GM19023 (cell line): ENCODE measurements around the gene MORC2.

Source experiments
- ATAC-seq: cut with Tn5 transposase; IDR thresholded peaks from one replicate; pipeline ENCODE4 v1.9.1; 2021; ENCODE audit warnings: mild to moderate bottlenecking, moderate library complexity; ENCODE audit not compliant: unreplicated experiment

Gene MORC2

DNA sequence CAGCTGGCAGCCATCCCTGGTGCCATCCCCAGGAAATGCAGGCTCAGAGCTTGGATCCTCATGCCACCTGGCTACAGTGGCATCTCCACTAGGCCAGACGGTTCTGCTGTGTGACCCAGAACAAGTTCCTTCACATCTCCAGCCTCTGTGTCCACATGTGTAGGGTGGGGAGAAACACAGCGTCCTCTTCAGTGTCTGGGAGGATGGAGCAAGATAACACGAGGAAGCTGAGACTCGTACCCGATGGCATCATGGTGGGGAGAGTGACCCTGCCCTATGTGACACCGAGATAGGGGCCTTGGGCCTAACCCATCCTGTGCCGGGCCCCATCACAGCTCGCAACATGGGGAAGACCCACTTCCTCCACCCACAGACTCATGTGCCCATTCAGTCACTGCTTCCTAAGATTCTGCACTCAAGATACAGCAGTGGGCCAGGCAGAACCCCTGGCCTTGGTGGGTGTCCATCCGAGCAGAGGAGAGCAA, 78.5 kb downstream of the MORC2 start:
- ATAC-seq, result no peak

DNA sequence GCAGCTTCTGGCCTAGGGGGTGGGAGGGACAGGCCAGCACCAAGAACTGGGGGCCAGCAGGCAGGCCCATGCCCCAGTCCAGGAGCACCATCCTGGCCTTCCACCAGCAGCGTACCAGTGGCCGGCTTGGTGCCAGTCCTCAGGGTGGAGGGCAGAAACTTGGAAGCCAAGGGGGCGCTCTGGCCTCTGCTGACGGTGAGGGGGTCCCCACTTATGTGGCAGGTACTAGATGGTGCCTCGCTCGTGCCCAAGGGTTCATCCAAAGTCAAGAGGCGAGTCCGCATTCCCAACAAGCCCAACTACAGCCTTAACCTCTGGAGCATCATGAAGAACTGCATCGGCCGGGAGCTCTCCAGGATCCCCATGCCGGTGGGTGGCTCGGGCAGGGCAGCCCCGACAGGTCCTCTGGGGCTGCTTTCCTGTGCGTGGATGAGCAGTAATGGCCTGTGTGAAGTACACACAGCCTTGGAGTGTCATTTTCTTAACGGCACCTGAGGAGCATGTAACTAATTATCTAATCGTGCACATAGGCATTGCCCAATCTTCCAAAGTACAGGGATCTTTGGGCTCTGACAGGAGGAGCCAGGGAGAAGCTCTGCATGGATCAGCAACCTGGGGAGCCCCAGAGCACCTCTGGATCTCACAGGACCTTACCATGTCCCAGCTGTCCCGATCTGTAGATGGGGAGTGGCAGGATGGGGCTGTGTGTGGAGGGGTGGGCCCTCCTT, 79.1 kb downstream of the MORC2 start:
- ATAC-seq, result no peak

DNA sequence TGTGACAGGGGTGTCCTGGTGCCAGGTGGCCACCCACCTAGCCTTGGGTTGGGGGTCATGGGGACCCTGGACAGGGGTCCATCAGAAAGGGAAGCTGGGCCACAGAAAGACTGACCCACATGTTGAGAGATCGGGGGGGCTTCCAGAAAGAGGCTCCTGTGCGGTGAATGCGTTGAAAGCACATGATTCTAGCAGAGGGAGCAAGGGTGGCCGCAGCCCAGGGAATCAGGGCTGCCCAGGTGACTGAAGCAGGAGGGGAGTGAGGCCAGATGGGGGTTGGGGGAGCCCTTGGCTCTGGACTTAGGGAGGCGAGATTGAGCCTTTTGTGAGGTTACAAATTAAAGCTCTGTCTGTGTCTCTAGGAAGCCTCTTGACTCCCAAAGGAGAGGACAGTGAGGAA, 80.7 kb downstream of the MORC2 start:
- ATAC-seq, result no peak

DNA sequence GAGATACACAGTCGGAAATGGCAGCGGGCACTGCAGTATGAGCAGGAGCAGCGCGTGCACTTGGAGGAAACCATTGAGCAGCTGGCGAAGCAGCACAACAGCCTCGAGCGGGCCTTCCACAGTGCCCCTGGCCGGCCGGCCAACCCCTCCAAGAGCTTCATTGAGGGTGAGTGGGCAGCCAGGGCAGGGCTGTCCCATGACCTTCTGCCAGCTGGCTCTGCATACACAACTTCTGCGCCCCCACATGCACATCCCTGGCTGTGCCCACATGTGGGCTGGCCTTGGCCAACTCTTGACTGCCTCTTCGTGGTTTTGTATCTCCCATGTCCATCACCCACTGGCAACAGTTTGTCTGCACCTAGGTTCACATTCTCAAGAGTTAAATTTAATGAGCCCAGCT, 81.1 kb downstream of the MORC2 start:
- ATAC-seq, result no peak

DNA sequence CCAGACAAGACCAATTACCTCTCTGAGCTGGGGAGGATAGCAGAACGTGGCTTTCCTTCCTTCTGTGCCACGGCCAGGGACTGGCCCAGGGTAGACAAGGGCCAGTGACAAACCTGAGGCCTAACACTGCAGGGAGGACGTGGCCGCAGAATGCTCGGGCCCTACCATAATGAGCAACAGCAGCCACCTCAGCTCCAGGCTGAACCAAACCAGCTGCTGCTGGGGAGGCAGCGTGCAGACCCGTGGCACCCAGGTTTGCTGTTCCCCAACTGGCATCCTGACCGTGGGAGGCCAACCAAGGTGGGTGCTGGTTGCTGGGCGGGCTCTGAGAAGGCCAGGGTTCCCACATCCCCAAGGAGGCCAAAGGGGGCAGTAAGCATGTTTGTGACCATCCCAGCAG, 83.0 kb downstream of the MORC2 start:
- ATAC-seq, result no peak

DNA sequence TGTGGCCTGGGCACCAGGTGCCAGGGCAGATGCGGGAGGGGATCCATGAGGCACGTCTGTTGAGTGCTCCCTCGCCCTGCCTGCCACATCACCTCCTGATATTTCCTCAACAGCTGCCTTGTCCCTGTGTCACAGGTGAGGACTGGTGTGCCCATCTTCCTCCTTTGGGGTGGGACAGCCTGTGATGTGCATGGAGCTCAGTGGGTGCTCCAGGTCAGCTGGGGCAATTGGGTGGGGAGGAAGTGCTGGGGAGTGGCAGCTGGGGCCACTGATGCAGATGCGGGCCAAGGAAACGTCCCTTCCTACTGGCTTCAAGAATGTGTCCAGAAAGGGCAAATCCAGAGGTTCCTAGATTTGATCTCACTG, 83.6 kb downstream of the MORC2 start:
- ATAC-seq, result no peak

DNA sequence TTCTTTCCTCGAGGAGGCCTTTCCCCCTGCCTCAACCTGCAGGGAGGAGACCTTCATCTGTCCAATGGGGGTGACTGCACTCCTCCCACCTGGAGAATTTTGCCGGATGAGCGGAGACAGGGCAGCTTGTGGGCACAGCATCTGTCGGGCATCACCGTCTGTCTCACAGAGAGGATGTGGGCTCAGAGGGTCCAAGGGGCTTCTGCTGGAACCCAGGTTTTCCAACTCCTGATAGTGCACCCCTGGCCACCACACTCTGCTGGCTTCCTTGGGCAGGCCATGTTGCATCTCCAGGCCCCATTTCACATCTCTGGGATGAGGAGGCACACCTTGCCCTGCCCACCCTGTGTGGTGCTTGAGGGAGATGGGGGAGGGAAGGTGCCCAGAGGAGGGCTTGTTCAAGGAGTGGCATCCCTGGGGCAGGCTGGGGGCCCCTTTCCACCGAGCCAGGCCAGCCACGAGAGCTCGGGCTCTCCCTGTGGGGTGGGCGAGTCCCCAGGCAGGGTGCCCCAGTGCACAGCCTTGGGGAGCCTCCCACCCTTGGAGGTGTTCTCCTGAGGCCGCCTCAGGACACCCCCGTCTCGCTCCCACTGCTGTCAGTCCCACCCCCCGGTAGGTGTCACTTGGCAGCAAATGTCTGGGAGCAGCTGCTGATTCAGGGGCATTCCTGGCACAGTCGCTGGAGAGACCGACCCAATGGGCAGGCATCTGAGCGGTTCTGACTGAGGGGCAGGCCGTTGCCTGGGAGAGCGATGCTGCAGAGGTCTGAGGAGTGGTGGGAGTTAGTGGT, 84.2 kb downstream of the MORC2 start:
- no peak for ATAC-seq

DNA sequence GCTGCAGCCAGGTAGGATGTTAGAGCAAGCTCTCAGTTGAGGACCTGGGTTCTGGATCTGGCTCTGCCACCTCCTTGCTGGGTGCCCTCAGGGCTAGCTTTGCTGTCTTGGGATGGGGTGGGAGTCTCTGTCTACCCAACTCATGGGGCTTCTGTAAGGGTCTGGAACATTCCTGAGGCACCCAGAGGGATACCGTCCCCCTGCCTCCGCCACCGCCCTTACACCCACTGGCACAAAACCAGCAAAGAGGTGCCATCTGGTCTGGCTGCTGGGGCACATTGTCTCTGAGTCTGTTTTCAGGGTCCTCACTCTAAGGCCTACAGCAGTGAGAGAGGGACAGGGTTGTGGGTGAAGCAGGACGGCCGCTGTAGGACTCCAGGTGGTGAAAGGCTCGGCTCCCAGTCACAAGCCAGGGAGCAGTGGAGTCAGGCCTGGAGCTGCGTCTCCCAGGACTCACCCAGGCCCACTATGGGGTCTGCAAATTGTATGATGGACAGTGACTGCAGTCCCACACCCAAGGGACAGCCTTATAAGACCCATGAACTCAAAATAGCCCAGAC, 84.9 kb downstream of the MORC2 start:
- ATAC-seq, result no peak

DNA sequence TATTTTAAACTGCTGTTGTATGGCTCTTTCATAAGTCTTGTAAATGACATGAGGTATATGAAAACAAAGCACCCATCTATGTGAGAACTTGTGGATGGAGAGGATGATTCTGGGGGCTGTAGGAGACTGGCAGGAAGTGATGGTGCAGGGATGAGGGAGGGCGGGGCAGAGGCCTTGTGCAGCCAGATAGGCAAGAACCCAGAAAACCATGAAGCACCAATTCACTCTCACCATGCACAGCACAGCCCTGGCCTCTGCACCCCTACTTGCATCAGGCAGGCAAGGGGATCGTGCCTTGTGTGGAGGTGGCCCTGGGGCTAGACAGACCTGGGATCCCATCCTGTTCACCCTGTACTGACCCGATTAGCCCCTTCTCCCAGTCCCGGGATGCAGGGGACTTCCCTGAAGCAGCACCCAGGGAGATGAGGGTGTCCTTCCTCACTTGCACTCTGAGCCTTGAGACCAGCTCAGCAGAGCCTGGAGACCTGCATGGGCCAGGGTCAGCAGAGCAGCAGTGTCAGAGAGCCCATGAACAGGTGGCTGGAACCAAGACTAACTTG, 85.5 kb downstream of the MORC2 start:
- ATAC-seq, result no peak

DNA sequence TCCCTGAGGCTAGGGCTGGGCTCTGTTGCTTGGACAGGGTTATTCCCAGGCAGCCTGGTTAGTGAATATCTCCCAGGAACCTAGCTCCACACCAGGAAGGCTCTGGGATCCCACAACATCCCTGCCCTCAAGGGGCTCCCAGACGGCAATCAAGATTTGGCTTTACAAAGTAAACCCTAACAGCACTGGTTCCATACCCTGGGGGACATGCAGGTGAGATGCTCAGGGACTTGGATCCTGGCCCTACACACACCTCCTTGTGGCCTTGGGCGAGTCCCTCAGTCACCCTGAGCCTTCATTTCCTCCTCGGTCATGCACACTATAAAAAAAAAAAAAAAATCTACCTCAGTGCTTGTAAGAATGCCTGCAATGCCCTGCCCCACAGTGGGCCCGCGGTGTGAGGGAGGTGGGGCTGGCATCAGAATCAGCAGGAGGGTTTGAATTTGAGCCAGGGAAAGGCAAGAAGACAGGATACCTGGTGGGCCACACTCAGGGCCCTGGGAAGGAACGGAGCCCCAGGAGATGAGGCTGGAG, 86.3 kb downstream of the MORC2 start:
- ATAC-seq, result no peak

DNA sequence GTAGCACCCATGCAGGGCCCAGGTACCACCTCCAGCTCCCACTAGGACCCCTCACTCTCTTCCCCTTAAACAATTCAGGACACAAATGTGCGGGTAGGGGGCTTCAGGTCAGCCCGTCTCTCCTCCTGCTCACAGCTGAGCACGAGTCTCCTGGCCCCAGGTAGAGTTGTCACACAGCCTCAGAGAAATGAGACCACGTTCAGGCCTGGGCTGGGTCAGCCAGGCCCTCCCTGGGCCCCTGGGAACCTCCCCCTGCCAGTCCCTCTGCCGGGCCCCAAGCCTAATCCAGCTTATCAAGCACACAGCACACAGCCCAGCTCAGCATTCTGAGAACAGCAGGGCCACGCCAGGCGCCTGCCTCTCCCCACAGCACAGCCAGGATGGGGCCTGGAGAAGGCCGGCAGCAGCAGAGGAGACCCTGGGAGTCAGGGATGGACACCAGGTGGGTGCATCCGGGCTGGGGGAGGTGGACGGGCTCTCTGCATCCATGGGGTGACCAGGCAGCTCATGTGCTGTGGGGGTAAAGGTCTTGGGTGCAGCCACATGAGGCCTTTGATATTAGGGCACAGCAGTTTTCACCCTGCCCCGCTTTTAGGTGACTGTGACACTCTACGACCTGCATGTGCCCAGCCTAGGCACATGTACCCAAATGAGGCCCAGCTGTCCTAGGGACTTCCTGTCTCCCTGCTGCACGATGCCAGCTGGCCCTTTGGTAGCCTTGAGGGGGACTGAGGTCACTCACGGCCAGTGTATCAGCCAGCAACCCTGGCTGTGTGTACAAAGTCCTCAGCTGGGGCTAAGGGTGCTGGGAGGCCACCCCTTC, 87.0 kb downstream of the MORC2 start:
- ATAC-seq, result no peak

DNA sequence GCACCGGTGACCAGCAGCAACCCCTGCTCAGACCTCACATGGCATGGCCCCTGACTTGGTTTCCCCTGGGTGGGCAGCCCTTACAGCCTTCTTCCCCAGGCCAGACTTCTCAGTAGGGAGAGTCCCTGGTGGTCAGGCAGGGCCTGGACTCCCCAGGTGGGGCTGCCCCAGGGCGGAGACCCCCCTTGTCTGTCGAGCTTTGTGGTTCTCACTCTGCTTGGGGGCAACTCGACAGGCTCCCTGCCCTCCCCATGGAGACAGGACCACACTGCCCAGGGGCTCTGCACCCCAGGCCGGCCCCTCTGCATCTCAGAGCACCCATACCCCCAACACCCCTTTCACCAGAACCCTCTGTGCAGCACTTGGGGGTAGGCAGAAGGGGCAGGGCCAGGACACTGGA, 87.7 kb downstream of the MORC2 start:
- no peak for ATAC-seq

DNA sequence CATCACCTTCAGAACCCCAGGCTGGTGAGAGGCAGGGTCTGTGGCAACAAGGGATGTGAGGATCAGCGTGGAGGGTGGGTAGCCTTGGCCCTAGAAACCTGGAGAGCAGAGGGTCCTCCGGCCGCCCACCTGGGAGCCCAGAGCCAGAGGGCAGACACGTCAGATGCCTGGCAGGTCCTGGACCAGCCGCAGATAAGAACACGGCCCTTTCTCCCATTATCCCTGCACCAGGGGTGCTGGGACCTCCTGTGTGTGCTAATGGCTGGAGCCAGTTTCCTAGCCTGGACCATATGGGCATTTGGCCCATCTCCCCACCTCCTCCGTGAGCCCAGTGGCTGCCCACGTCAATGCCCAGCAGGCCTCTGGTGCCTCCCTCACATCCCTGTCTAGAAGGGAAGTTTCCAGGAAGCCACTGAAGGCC, 88.4 kb downstream of the MORC2 start:
- no peak for ATAC-seq

DNA sequence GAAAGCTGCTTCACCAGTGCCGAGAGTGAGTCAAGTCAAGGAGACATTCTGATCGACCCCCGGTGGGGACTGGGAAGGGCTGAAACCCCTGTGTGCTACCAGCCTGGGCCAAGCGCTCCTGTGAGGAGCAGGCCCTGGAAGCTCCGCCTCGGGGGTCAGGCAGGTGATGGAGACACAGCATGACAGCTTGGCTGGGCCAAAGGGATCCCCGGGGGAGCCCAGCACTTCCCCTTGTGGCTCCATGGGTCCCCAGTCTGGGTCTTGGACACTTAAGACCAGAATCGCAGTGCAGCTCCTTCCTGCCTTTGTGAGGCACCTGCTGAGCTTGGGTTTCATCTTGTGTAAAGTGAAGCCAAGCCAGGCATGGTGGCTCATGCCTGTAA, 89.2 kb downstream of the MORC2 start:
- ATAC-seq, result no peak

DNA sequence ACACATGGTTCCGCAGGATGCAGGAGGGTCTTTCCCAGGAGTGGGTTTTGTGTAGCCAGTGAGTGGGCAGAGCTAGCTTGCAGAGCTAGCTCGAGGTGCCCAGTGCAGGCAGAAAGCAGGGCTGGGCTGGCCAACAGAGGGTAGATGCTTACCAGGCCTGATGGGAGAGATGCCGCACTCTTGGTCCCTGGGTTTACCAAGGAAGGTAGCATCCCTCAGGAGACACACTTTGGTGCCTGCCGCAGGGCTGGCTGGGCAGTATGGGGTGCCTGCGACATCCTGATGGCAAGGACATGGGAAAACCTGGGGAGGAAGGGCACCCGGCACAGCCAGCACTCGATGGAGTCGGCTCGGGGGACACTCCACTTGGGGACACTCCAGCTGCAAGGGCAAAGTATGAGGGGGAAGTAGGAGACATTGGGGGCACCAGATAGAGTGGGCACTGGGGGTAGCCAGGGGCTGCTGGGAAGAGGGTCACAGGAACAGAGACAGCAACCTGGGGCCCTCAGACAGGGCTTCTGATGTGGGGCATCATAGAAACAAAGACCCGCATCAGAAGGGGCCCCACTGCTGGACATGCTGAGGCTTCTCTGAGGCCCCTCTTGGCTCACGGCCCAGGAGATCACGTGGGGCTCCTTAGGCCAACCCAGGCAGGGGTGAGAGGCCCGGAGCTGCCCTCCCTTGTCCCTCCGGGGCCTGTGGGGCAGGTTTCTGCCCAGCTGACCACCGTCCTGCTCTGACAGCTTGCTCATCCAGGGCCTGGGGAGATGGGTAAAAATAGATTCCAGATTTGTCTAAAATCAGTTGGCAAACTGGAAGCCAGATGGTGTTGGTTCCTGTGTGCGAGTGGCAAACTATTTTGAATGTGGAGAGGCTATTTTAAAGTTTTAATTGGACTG, 89.8 kb downstream of the MORC2 start:
- no peak for ATAC-seq

DNA sequence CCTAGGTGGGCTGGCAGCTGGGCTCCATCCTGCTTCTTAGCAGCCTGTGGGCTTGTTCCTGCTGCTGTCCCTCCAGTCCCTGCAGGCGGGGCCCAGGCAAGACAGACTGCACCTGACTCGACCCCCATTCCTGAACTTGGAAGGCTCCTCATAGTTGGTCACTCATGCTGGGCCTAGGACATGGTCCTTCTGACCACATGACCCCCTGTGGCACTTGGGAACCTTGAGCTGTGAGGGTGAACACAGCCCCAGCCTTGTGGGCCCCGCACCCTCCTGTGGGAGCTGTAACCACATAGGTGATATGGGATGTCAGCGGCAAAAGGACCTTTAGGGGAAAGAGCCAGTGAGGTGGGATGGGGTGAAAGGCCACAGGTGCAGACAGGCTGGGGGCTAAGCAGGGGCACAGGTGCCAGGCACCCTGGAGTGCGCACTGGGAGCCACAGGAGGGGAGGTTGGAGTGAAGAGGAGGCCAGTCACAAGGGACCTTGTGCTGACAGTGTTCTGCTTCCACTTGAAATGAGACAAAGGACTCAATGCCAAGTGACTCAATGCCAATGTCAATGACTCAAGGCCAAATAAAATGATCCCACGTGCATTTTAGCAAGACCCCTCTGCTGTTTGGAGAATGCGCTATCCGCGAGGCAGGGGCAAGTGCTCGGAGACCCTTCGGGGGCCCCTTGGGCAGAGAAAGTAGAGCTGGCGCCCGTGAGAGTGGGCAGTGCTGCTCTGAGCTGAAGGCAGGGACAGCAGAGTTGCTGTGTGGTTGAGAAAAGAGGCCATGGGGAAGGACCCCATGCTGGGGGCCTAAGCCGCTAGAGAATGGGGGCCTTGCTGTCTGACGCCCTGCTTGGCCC, 90.7 kb downstream of the MORC2 start:
- ATAC-seq, result no peak

DNA sequence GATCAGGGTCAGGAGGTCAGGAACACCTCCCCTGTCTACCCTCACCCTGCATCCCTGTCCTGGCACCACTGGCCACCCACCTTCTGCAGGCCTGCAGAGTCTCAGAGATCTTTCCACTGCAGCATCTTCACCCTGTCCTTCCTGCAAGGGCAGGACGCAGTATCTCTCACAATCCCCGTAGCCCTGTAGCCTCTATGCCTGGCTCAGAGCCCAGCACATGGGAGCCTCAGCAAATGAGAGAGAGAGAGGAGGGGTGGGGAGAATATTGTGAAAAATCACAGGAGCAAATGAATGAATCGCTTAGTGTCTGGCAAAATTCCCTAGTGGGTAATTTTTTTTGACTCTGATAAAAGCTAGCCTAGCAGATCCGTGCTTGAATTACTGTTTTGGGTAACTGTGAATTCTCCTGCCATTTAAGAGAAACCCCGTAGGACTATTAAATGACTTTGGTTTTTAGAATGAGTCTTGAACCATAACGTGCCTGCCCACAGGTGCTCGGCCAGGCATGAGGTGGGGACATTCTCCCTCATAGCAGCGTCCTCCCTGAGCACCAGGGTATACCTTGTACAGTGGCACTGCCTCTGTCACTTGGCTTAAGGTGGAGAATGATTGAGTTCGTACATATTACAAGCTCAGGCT, 91.5 kb downstream of the MORC2 start:
- no peak for ATAC-seq

DNA sequence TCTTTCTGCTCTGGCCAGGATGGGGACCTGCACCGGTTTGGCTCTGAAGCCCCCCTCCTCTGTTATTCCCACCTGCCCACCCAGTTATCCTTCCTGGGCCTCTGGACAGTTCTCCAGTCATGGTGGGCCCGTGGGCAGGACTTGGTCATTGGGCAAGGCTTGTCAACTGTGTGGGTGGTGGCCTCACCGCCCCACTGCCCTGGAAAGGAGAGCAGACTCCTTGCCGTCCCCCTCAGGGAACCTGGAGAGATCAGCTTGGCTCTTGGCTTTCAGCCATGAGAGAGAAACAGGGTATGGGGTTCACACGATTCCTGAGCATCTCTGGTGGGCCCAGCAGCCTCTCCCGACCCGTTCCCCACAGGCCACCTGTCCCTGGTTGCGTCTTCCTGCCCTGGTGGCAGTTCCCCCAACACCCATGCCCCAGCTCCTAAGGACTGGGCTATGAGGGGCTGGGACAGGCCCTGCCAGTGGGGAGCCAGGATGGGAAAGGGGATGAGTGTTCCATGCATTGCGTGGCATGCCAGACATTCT, 92.3 kb downstream of the MORC2 start:
- no peak for ATAC-seq
